GM23338 (cell line): ENCODE measurements around the gene SELENOK.

Experiments used
- CREB1 ChIP-seq: fragments of 250-450 bp; sonication (Bioruptor Pico); IDR thresholded peaks from 2 replicates; pipeline ENCODE4 v1.5.0; 2020; ENCODE audit warnings: low read depth, mild to moderate bottlenecking, moderate library complexity
- CTCF ChIP-seq, 2 experiments: fragments of 200-600 bp in 1 of 2; sonication (generic) in 1 of 2; conservative IDR thresholded peaks; 2 replicates each; pipeline versions ENCODE4 v1.5.1 to v1.6.1; 2016 to 2017; ENCODE audit warnings: antibody characterized with exemption in 2 of 2, low read depth in 2 of 2, mild to moderate bottlenecking in 2 of 2, moderate library complexity in 1 of 2
- POLR2AphosphoS5 ChIP-seq: IDR thresholded peaks from 2 replicates; pipeline ENCODE4 v1.6.1; 2016; ENCODE audit warnings: antibody characterized with exemption, low read depth

- TF ChIP-seq CTCF (conservative IDR thresholded peaks at IDR 0.05; ENCODE audit: low read depth in 2 of 2) (no peak), POLR2AphosphoS5 (peak; percentile 93), CREB1 (CRISPR knock-in tag) (peak; percentile 97)
Observed at GRCh38 chr3:53891497-53892285, at the start of gene SELENOK.
